GM12891 (cell line): Measurements from ENCODE around the gene LLGL1.

Experiments used
- DNase-seq: peaks from one replicate; pipeline ENCODE4 v3.0.0; 2011; ENCODE audit warnings: low spot score; ENCODE audit not compliant: insufficient read length
- FAIRE-seq: peaks from 2 replicates; lab custom pipeline; 2011; peaks lifted over from hg19 to GRCh38; lab: Jason Lieb, UNC
- PAX5 ChIP-seq: IDR thresholded peaks from 2 replicates; pipeline ENCODE4 v1.6.1; 2011; ENCODE audit warnings: low read length, moderate library complexity, mild to moderate bottlenecking; ENCODE audit not compliant: insufficient read depth, severe bottlenecking
- POLR2A ChIP-seq: IDR thresholded peaks from 2 replicates; pipeline ENCODE4 v1.6.1; 2011; ENCODE audit warnings: low read depth, low read length, control low read depth
- POLR2AphosphoS5 ChIP-seq: IDR thresholded peaks from 2 replicates; pipeline ENCODE4 v1.6.1; 2011; ENCODE audit warnings: low read depth, low read length, control low read depth
- POU2F2 ChIP-seq: IDR thresholded peaks from 2 replicates; pipeline ENCODE4 v1.6.1; 2011; ENCODE audit warnings: low read depth, mild to moderate bottlenecking, control low read depth, low read length, moderate library complexity
- SPI1 ChIP-seq: IDR thresholded peaks from 2 replicates; pipeline ENCODE4 v1.6.1; 2011; ENCODE audit warnings: low read depth, low read length, control low read depth
- TAF1 ChIP-seq: IDR thresholded peaks from 2 replicates; pipeline ENCODE4 v1.6.1; 2011; ENCODE audit warnings: low read depth, low read length, control low read depth

Gene LLGL1

DNA sequence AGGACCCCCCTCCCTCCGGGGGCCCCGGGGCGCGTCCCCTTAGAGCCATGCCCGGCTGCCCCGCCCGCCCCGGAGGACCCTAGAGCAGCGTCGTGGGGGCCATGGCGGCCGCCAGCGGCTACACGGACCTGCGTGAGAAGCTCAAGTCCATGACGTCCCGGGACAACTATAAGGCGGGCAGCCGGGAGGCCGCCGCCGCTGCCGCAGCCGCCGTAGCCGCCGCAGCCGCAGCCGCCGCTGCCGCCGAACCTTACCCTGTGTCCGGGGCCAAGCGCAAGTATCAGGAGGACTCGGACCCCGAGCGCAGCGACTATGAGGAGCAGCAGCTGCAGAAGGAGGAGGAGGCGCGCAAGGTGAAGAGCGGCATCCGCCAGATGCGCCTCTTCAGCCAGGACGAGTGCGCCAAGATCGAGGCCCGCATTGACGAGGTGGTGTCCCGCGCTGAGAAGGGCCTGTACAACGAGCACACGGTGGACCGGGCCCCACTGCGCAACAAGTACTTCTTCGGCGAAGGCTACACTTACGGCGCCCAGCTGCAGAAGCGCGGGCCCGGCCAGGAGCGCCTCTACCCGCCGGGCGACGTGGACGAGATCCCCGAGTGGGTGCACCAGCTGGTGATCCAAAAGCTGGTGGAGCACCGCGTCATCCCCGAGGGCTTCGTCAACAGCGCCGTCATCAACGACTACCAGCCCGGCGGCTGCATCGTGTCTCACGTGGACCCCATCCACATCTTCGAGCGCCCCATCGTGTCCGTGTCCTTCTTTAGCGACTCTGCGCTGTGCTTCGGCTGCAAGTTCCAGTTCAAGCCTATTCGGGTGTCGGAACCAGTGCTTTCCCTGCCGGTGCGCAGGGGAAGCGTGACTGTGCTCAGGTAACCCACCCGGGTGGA is 41.0 kb upstream of the LLGL1 start:
- FAIRE-seq: peak; percentile 54
- DNase-seq: peak; percentile 37
- 0 out of 2 replicates have a peak, but pooled peaks have one; percentile 6 for TF ChIP-seq POU2F2
- TF ChIP-seq POLR2AphosphoS5: no peak

- TF ChIP-seq PAX5 (no peak), POLR2A (no peak), POU2F2 (no peak), POLR2AphosphoS5 (no peak), TAF1 (no peak)
- DNase-seq (no peak), FAIRE-seq (no peak)
Measured at GRCh38 chr17:18185391-18185790, 40.0 kb upstream of the LLGL1 start.

DNA sequence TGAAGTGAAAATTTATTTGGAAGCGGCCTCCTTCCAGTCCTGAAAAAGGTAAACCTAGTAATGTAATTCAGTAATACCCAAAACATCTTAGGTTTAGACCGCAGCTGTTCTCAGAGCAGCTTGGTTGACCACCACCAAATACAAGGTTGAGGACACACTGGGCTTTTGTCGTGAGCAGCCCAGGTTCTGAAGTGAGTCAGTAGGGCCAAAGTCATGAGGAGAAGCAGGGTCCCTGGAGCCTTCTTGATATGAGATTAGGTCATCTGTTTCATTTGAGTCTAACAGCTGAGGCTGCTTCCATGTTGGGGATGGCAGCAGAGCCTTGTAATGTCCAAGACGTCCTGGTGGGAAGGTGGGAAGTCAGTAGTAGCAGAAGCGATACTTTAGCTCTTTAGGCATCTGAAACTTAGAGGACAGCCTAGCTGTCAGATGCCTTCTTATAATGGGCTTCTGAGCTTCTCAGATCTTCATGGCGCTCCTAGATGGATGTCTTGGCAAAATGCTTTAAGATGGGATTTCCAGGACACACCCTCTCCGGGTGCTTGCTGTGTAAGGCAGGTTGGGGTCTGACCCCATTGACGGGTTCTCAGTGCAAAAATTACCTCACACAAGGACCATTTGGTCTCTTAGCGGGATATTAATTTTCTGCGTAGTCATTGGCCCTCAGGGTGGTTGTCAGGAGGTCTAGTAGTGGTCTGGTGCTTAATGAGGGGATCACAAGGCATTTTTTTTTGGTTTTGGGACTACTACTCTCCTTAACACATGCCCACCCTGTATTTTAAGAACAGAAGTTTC is 39.4 kb upstream of the LLGL1 start:
- DNase-seq: no peak
- no peak for FAIRE-seq
- no peak for TF ChIP-seq SPI1

GRCh38 chr17:18186627-18186982 is 38.8 kb upstream of the LLGL1 start:
- no peak for TF ChIP-seq PAX5
- no peak for TF ChIP-seq POLR2A
- no peak for TF ChIP-seq SPI1
- TF ChIP-seq POLR2AphosphoS5: no peak
- TF ChIP-seq TAF1: no peak
- TF ChIP-seq POU2F2: no peak
- DNase-seq: no peak
- FAIRE-seq: no peak

- DNase-seq (no peak), FAIRE-seq (peak; percentile 45)
- TF ChIP-seq POLR2A (no peak), POLR2AphosphoS5 (no peak), POU2F2 (no peak), SPI1 (no peak), PAX5 (no peak), TAF1 (no peak)
Measured at GRCh38 chr17:18187226-18187625, 38.2 kb upstream of the LLGL1 start.

DNA sequence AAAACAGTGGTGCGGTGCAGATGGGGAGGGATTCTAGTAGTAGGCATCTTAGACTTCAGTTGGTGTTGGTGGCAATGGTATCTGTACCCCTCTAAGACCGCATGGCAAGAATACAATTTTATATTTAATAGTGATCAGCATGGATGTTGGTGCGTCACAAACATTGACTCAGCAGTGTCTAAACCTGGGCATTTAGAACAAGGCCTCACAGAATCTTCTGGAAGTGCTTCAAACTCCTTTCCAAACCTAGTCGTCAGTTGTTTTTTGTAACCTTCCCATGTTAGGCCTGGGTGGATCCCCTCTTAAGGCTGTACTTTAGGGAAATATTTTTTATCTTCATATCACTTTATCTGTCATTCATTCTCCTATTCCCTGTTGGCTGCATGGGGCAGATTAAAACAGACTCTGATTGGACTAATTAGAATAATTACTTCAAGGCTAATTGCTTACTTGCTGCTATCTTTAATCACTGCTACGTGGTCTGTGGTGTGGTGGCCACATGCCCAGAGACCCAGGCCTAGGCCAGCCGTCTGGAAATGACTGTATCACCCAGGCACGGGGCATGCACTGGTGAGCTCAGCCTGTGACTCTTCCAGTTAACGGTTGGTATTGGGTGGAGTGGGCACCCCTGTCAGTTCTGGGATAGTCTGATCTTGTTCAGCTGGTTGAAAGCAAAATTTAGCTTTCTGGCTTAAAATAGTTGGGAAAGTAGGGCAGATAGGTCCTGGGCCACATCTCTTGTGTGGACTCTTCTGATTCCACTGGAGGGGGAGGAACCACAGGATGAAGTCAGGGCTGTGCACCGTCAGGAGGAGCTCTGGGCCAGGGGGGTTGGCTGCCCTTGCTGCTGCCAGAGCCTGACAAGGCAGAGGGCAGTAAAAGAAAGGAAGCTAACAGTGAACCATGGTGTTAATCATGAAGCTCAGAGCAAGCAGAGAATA is 37.3 kb upstream of the LLGL1 start:
- FAIRE-seq (no peak), DNase-seq (no peak)
- TF ChIP-seq POLR2A (no peak), POLR2AphosphoS5 (no peak), SPI1 (no peak)

GRCh38 chr17:18190628-18191235 is 34.7 kb upstream of the LLGL1 start:
- no peak for TF ChIP-seq POU2F2
- no peak for TF ChIP-seq POLR2AphosphoS5
- no peak for TF ChIP-seq PAX5
- no peak for TF ChIP-seq TAF1
- TF ChIP-seq SPI1: no peak
- no peak for TF ChIP-seq POLR2A
- no peak for FAIRE-seq
- DNase-seq: no peak

GRCh38 chr17:18191236-18191667 is 34.2 kb upstream of the LLGL1 start:
- TF ChIP-seq POLR2AphosphoS5 (no peak), POLR2A (no peak), TAF1 (no peak), POU2F2 (no peak), PAX5 (no peak), SPI1 (no peak)
- FAIRE-seq (no peak), DNase-seq (no peak)

GRCh38 chr17:18191967-18192366 is 33.5 kb upstream of the LLGL1 start:
- TF ChIP-seq SPI1: no peak
- no peak for TF ChIP-seq TAF1
- no peak for TF ChIP-seq POU2F2
- TF ChIP-seq PAX5: no peak
- no peak for TF ChIP-seq POLR2AphosphoS5
- TF ChIP-seq POLR2A: no peak
- no peak for DNase-seq
- FAIRE-seq: no peak
